ENCODE measurements around the gene FARS2.

DNA sequence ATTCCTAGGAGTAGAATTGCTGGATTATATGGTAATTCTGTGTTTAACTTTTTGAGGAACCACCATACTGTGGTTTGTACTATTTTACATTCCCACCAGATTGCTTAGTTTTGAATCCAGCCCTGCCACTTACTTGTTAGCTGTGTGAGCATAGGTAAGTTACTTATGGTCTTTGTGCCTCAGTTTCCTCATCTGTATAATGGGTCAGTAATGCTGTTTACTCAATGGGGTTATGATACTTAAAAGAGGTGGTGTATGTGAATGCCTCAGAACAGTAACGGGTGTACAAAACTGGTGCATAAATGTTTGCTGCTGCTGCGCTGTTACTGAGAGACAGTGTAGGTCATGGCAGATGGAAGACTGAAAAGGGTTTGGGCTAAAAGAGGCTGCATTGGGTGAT, 506.2 kb downstream of the FARS2 start:
- TF ChIP-seq EP300 (IDR thresholded peaks at IDR 0.05; ENCODE audit: low read depth) = no peak
- TF ChIP-seq, protein P1, sequence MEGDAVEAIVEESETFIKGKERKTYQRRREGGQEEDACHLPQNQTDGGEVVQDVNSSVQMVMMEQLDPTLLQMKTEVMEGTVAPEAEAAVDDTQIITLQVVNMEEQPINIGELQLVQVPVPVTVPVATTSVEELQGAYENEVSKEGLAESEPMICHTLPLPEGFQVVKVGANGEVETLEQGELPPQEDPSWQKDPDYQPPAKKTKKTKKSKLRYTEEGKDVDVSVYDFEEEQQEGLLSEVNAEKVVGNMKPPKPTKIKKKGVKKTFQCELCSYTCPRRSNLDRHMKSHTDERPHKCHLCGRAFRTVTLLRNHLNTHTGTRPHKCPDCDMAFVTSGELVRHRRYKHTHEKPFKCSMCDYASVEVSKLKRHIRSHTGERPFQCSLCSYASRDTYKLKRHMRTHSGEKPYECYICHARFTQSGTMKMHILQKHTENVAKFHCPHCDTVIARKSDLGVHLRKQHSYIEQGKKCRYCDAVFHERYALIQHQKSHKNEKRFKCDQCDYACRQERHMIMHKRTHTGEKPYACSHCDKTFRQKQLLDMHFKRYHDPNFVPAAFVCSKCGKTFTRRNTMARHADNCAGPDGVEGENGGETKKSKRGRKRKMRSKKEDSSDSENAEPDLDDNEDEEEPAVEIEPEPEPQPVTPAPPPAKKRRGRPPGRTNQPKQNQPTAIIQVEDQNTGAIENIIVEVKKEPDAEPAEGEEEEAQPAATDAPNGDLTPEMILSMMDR (IDR thresholded peaks at IDR 0.05) = no peak
- no peak for TF ChIP-seq POLR2AphosphoS5 (IDR thresholded peaks at IDR 0.05)

All from transverse colon (tissue), 4 donors.